Fibroblast of mammary gland (primary cell): ENCODE data around the gene HTN1.
"Not testable (repeated sequence)": the region's sequence is repeated elsewhere in the genome, so short reads cannot be mapped to it uniquely, and the experiment has no call there.

ENCODE experiments used
- DNase-seq: peaks from one replicate; pipeline ENCODE4 v3.0.0-alpha.2; 2010; ENCODE audit warnings: low read depth
- H3K4me3 ChIP-seq: 2 replicates; pipeline ENCODE4 v1.5.1; 2011; ENCODE audit warnings: low read depth, mild to moderate bottlenecking, low read length, moderate library complexity; ENCODE audit not compliant: control insufficient read depth
- CTCF ChIP-seq: conservative IDR thresholded peaks from 2 replicates; pipeline ENCODE4 v1.5.1; 2011; ENCODE audit warnings: low read depth, low read length, inconsistent platforms; ENCODE audit not compliant: control insufficient read depth, insufficient read depth

HTN1 gene

GRCh38 chr4:70050138-70050537 lies at the start of gene HTN1:
HTN1 (plus strand) TSS chr4:70050438; CDS start chr4:70053077, 2,639 bp downstream.
- not testable (repeated sequence) for H3K4me3 ChIP-seq, DNase-seq

GRCh38 chr4:70000711-70001110 lies 49.5 kb upstream of the HTN1 start:
- no peak for DNase-seq
- no peak for TF ChIP-seq CTCF

DNA sequence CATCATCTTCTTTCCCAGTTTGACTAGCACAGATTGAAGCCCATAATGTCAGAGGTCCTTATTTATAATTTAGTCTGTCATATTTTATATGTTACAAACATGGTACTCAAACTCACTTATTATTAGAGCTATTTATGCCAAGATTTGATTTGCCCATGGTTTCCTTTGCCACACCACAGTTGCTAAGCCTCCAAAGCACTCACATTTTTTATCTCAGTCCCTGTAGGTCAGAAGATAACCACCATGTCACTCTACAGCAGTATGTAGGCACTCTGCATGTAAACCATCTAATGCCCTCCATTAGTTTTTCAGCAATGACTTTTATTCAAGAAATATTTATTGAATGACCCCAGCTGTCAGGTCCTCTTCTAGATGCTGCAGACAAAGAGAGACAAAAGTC lies 47.7 kb upstream of the HTN1 start:
- TF ChIP-seq CTCF, result no peak
- no peak for DNase-seq
- H3K4me3 ChIP-seq, result no peak overlapping the region

More at GRCh38 chr4:70000711-70001110, 49.5 kb upstream of the HTN1 start:
- H3K4me3 ChIP-seq, result no peak overlapping the region

DNA sequence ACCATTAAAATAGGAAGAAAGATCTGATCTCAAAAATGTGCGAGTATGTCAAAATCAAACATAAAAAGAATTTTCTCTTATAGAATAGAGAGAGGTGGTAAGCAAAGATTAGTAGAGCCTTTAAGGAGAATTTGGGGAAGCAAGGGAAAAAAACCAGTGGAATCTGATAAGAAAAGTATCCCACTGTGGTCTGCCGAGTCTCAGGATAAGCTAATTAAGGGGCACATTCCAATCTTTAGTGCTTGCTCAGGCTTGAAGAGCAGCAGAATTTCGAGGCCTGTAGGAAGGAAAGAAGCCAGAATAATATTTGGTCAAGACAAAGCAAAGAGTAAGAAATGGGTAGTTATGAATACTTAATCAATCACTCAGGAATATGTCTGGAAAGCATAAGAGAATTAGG lies 41.5 kb upstream of the HTN1 start:
- TF ChIP-seq CTCF, result no peak
- H3K4me3 ChIP-seq, result no peak overlapping the region
- DNase-seq, result no peak

GRCh38 chr4:70019006-70019405 lies 31.2 kb upstream of the HTN1 start:
- not testable (repeated sequence) for H3K4me3 ChIP-seq, DNase-seq

GRCh38 chr4:70023218-70023617 lies 27.0 kb upstream of the HTN1 start:
- H3K4me3 ChIP-seq, result no peak overlapping the region
- no peak for DNase-seq
- no peak for TF ChIP-seq CTCF

DNA sequence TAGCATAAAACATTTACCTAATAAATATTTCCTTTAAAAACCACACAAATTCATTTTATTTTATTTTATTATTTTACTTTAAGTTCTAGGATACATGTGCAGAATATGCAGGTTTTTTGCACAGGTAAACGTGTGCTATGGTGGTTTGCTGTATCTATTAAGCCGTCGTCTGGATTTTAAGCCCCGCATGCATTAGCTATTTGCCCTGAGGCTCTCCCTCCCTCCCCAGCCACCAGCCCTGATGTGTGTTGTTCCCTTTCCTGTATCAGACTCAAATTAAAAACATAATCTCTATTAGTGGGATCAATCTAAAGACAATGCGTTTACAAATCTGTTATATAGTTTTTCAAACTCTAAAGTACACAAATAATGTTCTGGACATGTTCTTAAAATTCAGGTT lies 23.2 kb upstream of the HTN1 start:
- H3K4me3 ChIP-seq, result no peak overlapping the region
- TF ChIP-seq CTCF, result no peak
- no peak for DNase-seq

DNA sequence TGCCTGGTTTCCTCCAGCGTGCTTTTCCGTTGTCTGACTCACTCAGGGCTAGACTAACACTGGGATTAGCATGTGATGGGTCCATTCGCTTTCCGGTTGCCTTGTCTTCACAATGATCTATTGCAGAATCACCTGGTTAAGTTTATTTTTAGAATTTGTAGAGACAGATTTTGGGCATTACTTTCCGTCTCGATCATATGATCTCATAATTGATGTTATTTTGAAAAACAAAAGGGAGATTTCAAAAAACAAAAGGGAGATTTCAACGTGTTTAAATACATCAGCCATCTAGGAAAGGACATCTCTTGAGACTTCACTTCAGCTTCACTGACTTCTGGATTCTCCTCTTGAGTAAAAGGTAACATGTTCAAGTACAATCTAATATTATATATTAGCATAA lies 22.1 kb upstream of the HTN1 start, which contains the start of gene HTN3:
Gene HTN3, plus strand, starts transcription at position 301 of the 400 bp plus-strand sequence. CDS start 2,282 bp downstream, outside the sequence.
- H3K4me3 ChIP-seq, DNase-seq: not testable (repeated sequence)

DNA sequence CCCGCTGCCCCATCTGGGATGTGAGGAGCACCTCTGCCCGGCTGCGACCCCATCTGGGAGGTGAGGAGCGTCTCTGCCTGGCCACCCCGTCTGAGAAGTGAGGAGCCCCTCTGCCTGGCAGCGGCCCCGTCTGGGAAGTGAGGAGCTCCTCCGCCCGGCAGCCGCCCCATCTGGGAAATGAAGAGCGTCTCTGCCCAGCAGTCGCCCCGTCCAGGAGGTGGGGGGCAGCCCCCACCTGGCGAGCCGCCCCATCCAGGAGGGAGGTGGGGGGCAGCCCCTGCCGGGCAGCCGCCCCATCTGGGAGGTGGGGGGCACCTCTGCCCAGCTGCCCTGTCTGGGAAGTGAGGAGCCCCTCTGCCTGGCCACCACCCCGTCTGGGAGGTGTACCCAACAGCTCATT lies 12.7 kb upstream of the HTN1 start:
- not testable (repeated sequence) for H3K4me3 ChIP-seq, DNase-seq

DNA sequence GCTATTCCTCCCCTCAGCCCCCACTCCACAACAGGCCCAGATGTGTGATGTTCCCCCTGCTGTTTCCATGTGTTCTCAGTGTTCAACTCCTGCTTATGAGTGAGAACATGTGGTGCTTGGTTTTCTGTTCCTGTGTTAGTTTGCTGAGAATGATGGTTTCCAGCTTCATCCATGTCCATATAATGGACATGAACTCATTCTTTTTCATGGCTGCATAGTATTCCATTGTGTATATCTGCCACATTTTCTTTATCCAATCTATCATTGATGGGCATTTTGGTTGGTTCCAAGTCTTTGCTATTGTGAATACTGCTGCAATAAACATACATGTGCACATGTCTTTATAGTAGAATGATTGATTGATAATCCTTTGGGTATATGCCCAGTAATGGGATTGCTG lies 10.3 kb upstream of the HTN1 start:
- H3K4me3 ChIP-seq, DNase-seq: not testable (repeated sequence)
